ENCODE data around the gene DUSP16. TPM values are rescaled to one million over a fixed set of nuclear protein-coding genes. Genes with fewer than 3 reads are reported as not detected.
"Not testable (repeated sequence)": the region's sequence is repeated elsewhere in the genome, so short reads cannot be mapped to it uniquely, and the experiment has no call there.

The DUSP16 gene
- total RNA-seq, 1 donor from 2014 or later, result 12.9 TPM

GRCh38 chr12:12505544-12506495 is 56.8 kb downstream of the DUSP16 start:
- H3K36me3 Mint-ChIP-seq (ENCODE audit: low read depth, unreplicated experiment), result no peaks in the 10 kb centered on the region
- TF ChIP-seq CTCF (IDR thresholded peaks at IDR 0.05; ENCODE audit: unreplicated experiment), result no peak
- H3K4me3 Mint-ChIP-seq (ENCODE audit: unreplicated experiment), result no peak overlapping the region
- peak overlapping the region; percentile 68 for H3K27ac Mint-ChIP-seq (ENCODE audit: unreplicated experiment)
- H3K27me3 Mint-ChIP-seq (ENCODE audit: unreplicated experiment), result peaks cover 3% of the 10 kb centered on the region
- no peaks in the 10 kb centered on the region for H3K9me3 Mint-ChIP-seq (ENCODE audit: unreplicated experiment)
- no peak for DNase-seq (ENCODE audit: low spot score)
- H3K4me1 Mint-ChIP-seq (ENCODE audit: unreplicated experiment), result peaks cover 30% of the 10 kb centered on the region

- Mint-ChIP-seq H3K36me3 (ENCODE audit: low read depth, unreplicated experiment) (no peaks in the 10 kb centered on the region), H3K4me3 (ENCODE audit: unreplicated experiment) (no peak overlapping the region), H3K9me3 (ENCODE audit: unreplicated experiment) (no peaks in the 10 kb centered on the region), H3K4me1 (ENCODE audit: unreplicated experiment) (peaks cover 25% of the 10 kb centered on the region), H3K27me3 (ENCODE audit: unreplicated experiment) (peaks cover 3% of the 10 kb centered on the region), H3K27ac (ENCODE audit: unreplicated experiment) (no peak overlapping the region)
- DNase-seq (ENCODE audit: low spot score), result peak; percentile 26
- TF ChIP-seq CTCF (IDR thresholded peaks at IDR 0.05; ENCODE audit: unreplicated experiment), result no peak
These were observed 59.1 kb downstream of the DUSP16 start for GRCh38 chr12:12503384-12504078.

GRCh38 chr12:12502815-12503151 is 59.9 kb downstream of the DUSP16 start:
- no peak for DNase-seq (ENCODE audit: low spot score)
- Mint-ChIP-seq H3K4me3 (ENCODE audit: unreplicated experiment) (no peak overlapping the region), H3K9me3 (ENCODE audit: unreplicated experiment) (no peaks in the 10 kb centered on the region), H3K36me3 (ENCODE audit: low read depth, unreplicated experiment) (no peaks in the 10 kb centered on the region), H3K27me3 (ENCODE audit: unreplicated experiment) (peaks cover 3% of the 10 kb centered on the region), H3K27ac (ENCODE audit: unreplicated experiment) (no peak overlapping the region), H3K4me1 (ENCODE audit: unreplicated experiment) (peaks cover 25% of the 10 kb centered on the region)
- TF ChIP-seq CTCF (IDR thresholded peaks at IDR 0.05; ENCODE audit: unreplicated experiment), result no peak

- not testable (repeated sequence) for H3K36me3 Mint-ChIP-seq (ENCODE audit: low read depth, unreplicated experiment); H3K27ac Mint-ChIP-seq (ENCODE audit: unreplicated experiment); H3K27me3 Mint-ChIP-seq (ENCODE audit: unreplicated experiment); H3K9me3 Mint-ChIP-seq (ENCODE audit: unreplicated experiment); DNase-seq (ENCODE audit: low spot score); H3K4me3 Mint-ChIP-seq (ENCODE audit: unreplicated experiment)
- peaks cover 25% of the 10 kb centered on the region for H3K4me1 Mint-ChIP-seq (ENCODE audit: unreplicated experiment)
These were observed 60.4 kb downstream of the DUSP16 start for GRCh38 chr12:12502130-12502814.

GRCh38 chr12:12501121-12501520 is 61.5 kb downstream of the DUSP16 start:
- H3K27me3 Mint-ChIP-seq (ENCODE audit: unreplicated experiment), result peaks cover 3% of the 10 kb centered on the region
- H3K9me3 Mint-ChIP-seq (ENCODE audit: unreplicated experiment), result no peaks in the 10 kb centered on the region
- H3K27ac Mint-ChIP-seq (ENCODE audit: unreplicated experiment), result no peak overlapping the region
- no peak for DNase-seq (ENCODE audit: low spot score)
- no peaks in the 10 kb centered on the region for H3K36me3 Mint-ChIP-seq (ENCODE audit: low read depth, unreplicated experiment)
- peaks cover 15% of the 10 kb centered on the region for H3K4me1 Mint-ChIP-seq (ENCODE audit: unreplicated experiment)
- H3K4me3 Mint-ChIP-seq (ENCODE audit: unreplicated experiment), result no peak overlapping the region
- TF ChIP-seq CTCF (IDR thresholded peaks at IDR 0.05; ENCODE audit: unreplicated experiment), result no peak

All from endothelial cell (in vitro differentiated cells).